ENCODE results near the gene CSTPP1. TPM values are rescaled to one million over a fixed set of nuclear protein-coding genes. Genes with fewer than 3 reads are reported as not detected.
"Not testable (repeated sequence)": the region's sequence is repeated elsewhere in the genome, so short reads cannot be mapped to it uniquely, and the experiment has no call there.

Gene CSTPP1
- polyA plus RNA-seq, 1 donor from 2014 or later: 46.4 TPM

GRCh38 chr11:46928701-46929100, 7.9 kb upstream of the CSTPP1 start:
- H3K4me3 ChIP-seq (ENCODE audit: low read length); H2AFZ ChIP-seq (ENCODE audit: low read depth, low read length); H3K9ac ChIP-seq (ENCODE audit: low read length); H3K36me3 ChIP-seq (ENCODE audit: insufficient read depth, low read length); H3F3A ChIP-seq (ENCODE audit: insufficient read depth, low read length, poor library complexity, severe bottlenecking); H3K27ac ChIP-seq (ENCODE audit: low read length); H3K9me2 ChIP-seq (ENCODE audit: insufficient read depth, low read length); H3K9me3 ChIP-seq (ENCODE audit: low read length); H3K27me3 ChIP-seq (ENCODE audit: insufficient read depth, low read depth, low read length); H3K79me2 ChIP-seq (replicated peaks; ENCODE audit: insufficient read depth, low read length); H4K20me1 ChIP-seq (ENCODE audit: insufficient read depth); H3K4me2 ChIP-seq (ENCODE audit: low read length): not testable (repeated sequence)

- Histone ChIP-seq H3K4me3 (ENCODE audit: low read length) (no peak overlapping the region), H2AFZ (ENCODE audit: low read depth, low read length) (no peak overlapping the region)
Observed at GRCh38 chr11:46930089-46930488, 6.5 kb upstream of the CSTPP1 start.

GRCh38 chr11:46942172-46942571, 5.6 kb downstream of the CSTPP1 start:
- Histone ChIP-seq H3K4me2 (ENCODE audit: low read length) (no peak overlapping the region), H2AFZ (ENCODE audit: low read depth, low read length) (no peak overlapping the region), H3K79me2 (replicated peaks; ENCODE audit: insufficient read depth, low read length) (peaks cover 26% of the 10 kb centered on the region), H3K27me3 (ENCODE audit: insufficient read depth, low read depth, low read length) (no peaks in the 10 kb centered on the region), H3K9me3 (ENCODE audit: low read length) (no peaks in the 10 kb centered on the region), H4K20me1 (ENCODE audit: insufficient read depth) (no peaks in the 10 kb centered on the region), H3K9me2 (ENCODE audit: insufficient read depth, low read length) (no peaks in the 10 kb centered on the region), H3K27ac (ENCODE audit: low read length) (no peak overlapping the region), H3K4me3 (ENCODE audit: low read length) (no peak overlapping the region), H3F3A (ENCODE audit: insufficient read depth, low read length, poor library complexity, severe bottlenecking) (no peaks in the 10 kb centered on the region), H3K36me3 (ENCODE audit: insufficient read depth, low read length) (no peaks in the 10 kb centered on the region), H3K9ac (ENCODE audit: low read length) (no peak overlapping the region)
- no peak for TF ChIP-seq RAD21 (conservative IDR thresholded peaks at IDR 0.05)
- no peak for TF ChIP-seq REST (IDR thresholded peaks at IDR 0.05; ENCODE audit: borderline replicate concordance)
- TF ChIP-seq POLR2AphosphoS5 (IDR thresholded peaks at IDR 0.05): no peak
- TF ChIP-seq EZH2 (IDR thresholded peaks at IDR 0.05; ENCODE audit: borderline replicate concordance, insufficient read depth, low read length, poor library complexity, severe bottlenecking): no peak
- no peak for TF ChIP-seq CTCF (IDR thresholded peaks at IDR 0.05; ENCODE audit: poor library complexity, severe bottlenecking)
- TF ChIP-seq EP300 (conservative IDR thresholded peaks at IDR 0.05; ENCODE audit: poor library complexity, severe bottlenecking): no peak
- TF ChIP-seq SMC3 (conservative IDR thresholded peaks at IDR 0.05; ENCODE audit: poor library complexity): no peak
- TF ChIP-seq MXI1 (conservative IDR thresholded peaks at IDR 0.05; ENCODE audit: poor library complexity, severe bottlenecking): no peak
- TF ChIP-seq TAF1 (IDR thresholded peaks at IDR 0.05; ENCODE audit: low read depth): no peak

More at GRCh38 chr11:46930089-46930488, 6.5 kb upstream of the CSTPP1 start:
- no peaks in the 10 kb centered on the region for H3K79me2 ChIP-seq (replicated peaks; ENCODE audit: insufficient read depth, low read length)
- no peaks in the 10 kb centered on the region for H3K36me3 ChIP-seq (ENCODE audit: insufficient read depth, low read length)
- TF ChIP-seq EZH2 (IDR thresholded peaks at IDR 0.05; ENCODE audit: borderline replicate concordance, insufficient read depth, low read length, poor library complexity, severe bottlenecking) (no peak), CTCF (IDR thresholded peaks at IDR 0.05; ENCODE audit: poor library complexity, severe bottlenecking) (no peak)
- no peak overlapping the region for H3K4me2 ChIP-seq (ENCODE audit: low read length)
- H3K27me3 ChIP-seq (ENCODE audit: insufficient read depth, low read depth, low read length): no peaks in the 10 kb centered on the region
- no peaks in the 10 kb centered on the region for H4K20me1 ChIP-seq (ENCODE audit: insufficient read depth)
- no peaks in the 10 kb centered on the region for H3K9me3 ChIP-seq (ENCODE audit: low read length)
- no peaks in the 10 kb centered on the region for H3K9me2 ChIP-seq (ENCODE audit: insufficient read depth, low read length)
- H3F3A ChIP-seq (ENCODE audit: insufficient read depth, low read length, poor library complexity, severe bottlenecking): no peaks in the 10 kb centered on the region
- H3K27ac ChIP-seq (ENCODE audit: low read length): no peak overlapping the region
- H3K9ac ChIP-seq (ENCODE audit: low read length): no peak overlapping the region
